Gastrocnemius medialis (tissue), 4 donors: ENCODE results near the gene IL18R1.

Experiments used
- POLR2A ChIP-seq, 2 donors: fragments of 450-650 bp; IDR thresholded peaks; one replicate each; pipeline ENCODE4 v1.6.1; 2017; ENCODE audit warnings: antibody characterized with exemption in 2 of 2, mild to moderate bottlenecking in 2 of 2, moderate library complexity in 2 of 2
- TF ChIP-seq, protein P1 (sequence below), 5 experiments: fragments of 450-650 bp in 3 of 5; fragments of 200-600 bp in 2 of 5; sonication (generic) in 2 of 5; IDR thresholded peaks in 4 of 5; conservative IDR thresholded peaks in 1 of 5; 1 replicate in 4 of 5; 2 replicates in 1 of 5; pipeline ENCODE4 v1.5.1; 2016 to 2019; ENCODE audit warnings: antibody characterized with exemption in 5 of 5, mild to moderate bottlenecking in 3 of 5, moderate library complexity in 3 of 5

DNA sequence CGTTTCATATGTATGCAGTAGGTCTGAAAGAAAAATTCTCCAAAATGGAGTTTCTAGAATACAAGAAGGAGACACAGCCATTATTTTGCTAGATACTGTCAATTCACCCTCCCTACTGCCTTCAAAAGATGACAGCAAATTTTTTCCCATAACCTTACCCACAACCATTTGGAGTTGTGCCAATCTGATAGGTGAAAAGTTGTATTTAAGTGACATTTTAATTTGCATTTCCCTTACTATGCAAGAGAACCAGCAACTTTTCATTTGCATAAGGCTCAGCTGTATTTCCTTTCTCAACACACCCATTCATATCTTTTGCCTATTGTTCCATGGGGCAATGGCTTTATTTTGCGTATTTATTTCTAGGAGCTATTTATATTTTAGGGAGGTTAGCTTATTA lies 36.0 kb downstream of the IL18R1 start:
- TF ChIP-seq, protein P1, sequence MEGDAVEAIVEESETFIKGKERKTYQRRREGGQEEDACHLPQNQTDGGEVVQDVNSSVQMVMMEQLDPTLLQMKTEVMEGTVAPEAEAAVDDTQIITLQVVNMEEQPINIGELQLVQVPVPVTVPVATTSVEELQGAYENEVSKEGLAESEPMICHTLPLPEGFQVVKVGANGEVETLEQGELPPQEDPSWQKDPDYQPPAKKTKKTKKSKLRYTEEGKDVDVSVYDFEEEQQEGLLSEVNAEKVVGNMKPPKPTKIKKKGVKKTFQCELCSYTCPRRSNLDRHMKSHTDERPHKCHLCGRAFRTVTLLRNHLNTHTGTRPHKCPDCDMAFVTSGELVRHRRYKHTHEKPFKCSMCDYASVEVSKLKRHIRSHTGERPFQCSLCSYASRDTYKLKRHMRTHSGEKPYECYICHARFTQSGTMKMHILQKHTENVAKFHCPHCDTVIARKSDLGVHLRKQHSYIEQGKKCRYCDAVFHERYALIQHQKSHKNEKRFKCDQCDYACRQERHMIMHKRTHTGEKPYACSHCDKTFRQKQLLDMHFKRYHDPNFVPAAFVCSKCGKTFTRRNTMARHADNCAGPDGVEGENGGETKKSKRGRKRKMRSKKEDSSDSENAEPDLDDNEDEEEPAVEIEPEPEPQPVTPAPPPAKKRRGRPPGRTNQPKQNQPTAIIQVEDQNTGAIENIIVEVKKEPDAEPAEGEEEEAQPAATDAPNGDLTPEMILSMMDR (IDR thresholded peaks at IDR 0.05 in 4 of 5, conservative IDR thresholded peaks at IDR 0.05 in 1 of 5): no peak
- TF ChIP-seq POLR2A (IDR thresholded peaks at IDR 0.05): no peak
